H1 (cell line): ENCODE measurements around the gene NCAM1. TPM values are rescaled to one million over a fixed set of nuclear protein-coding genes. Genes with fewer than 3 reads are reported as not detected.

Source experiments
- CTCF ChIA-PET: fragments of 300-600 bp; sonication (Branson Sonifier 250); formaldehyde crosslinking; loops from one replicate; lab custom pipeline; 2021; ENCODE audit not compliant: partially characterized antibody; lab: Charles Lee
- POLR2A ChIA-PET: fragments of 300-600 bp; sonication (Branson Sonifier 250); formaldehyde crosslinking; loops from one replicate; lab custom pipeline; 2021; ENCODE audit warnings: inconsistent platforms; ENCODE audit not compliant: partially characterized antibody; lab: Charles Lee
- DNase-seq, 2 experiments: peaks; one replicate each; pipeline versions ENCODE4 v3.0.0 to v3.0.0-alpha.2; 2010 to 2022; ENCODE audit warnings: low spot score in 2 of 2, low read depth in 1 of 2, mixed read lengths in 1 of 2
- FAIRE-seq: peaks from 2 replicates; lab custom pipeline; 2011; peaks lifted over from hg19 to GRCh38; lab: Jason Lieb, UNC
- H2AFZ ChIP-seq: 2 replicates; pipeline ENCODE4 v1.8.1; 2012; ENCODE audit warnings: low read length, inconsistent platforms
- H2AK5ac ChIP-seq: 2 replicates; pipeline ENCODE4 v1.6.1; 2013; ENCODE audit warnings: low read depth, low read length
- H2BK120ac ChIP-seq: replicated peaks from 2 replicates; pipeline ENCODE3; 2013; ENCODE audit warnings: low read depth, low read length, inconsistent platforms
- H2BK12ac ChIP-seq: 2 replicates; pipeline ENCODE4 v1.6.1; 2013; ENCODE audit warnings: low read depth, low read length
- H2BK15ac ChIP-seq: 2 replicates; pipeline ENCODE4 v1.6.1; 2013; ENCODE audit warnings: low read length
- H2BK20ac ChIP-seq: 2 replicates; pipeline ENCODE4 v1.6.1; 2013; ENCODE audit warnings: low read length
- H2BK5ac ChIP-seq: 2 replicates; pipeline ENCODE4 v1.6.1; 2013; ENCODE audit warnings: low read depth, low read length
- H3K14ac ChIP-seq: 2 replicates; pipeline ENCODE4 v1.6.1; 2013; ENCODE audit warnings: inconsistent platforms; ENCODE audit not compliant: insufficient read length
- H3K18ac ChIP-seq: 2 replicates; pipeline ENCODE4 v1.6.1; 2013; ENCODE audit warnings: low read length; ENCODE audit errors: extremely low read depth
- H3K23ac ChIP-seq: 2 replicates; pipeline ENCODE4 v1.6.1; 2013; ENCODE audit warnings: inconsistent platforms; ENCODE audit not compliant: insufficient read length
- H3K23me2 ChIP-seq: 2 replicates; pipeline ENCODE4 v1.6.1; 2013; ENCODE audit warnings: low read depth, low read length
- H3K27ac ChIP-seq: 2 replicates; pipeline ENCODE4 v1.6.1; 2011; ENCODE audit warnings: low read depth, low read length, inconsistent platforms
- H3K27me3 ChIP-seq, 4 experiments: replicated peaks in 1 of 4; 1 replicate in 1 of 4; 2 replicates in 3 of 4; pipeline versions ENCODE4 v1.6.1 to v1.8.1; 2011 to 2013; ENCODE audit warnings: low read length in 3 of 4, mild to moderate bottlenecking in 3 of 4, inconsistent platforms in 2 of 4, mixed read lengths in 2 of 4, moderate library complexity in 1 of 4; ENCODE audit not compliant: control insufficient read depth in 3 of 4, insufficient read depth in 3 of 4; ENCODE audit errors: extremely low read depth in 1 of 4
- H3K36me3 ChIP-seq, 4 experiments: 2 replicates each; pipeline versions ENCODE4 v1.6.1 to v1.8.1; 2011 to 2013; ENCODE audit warnings: mild to moderate bottlenecking in 4 of 4, low read length in 3 of 4, moderate library complexity in 2 of 4, control low read depth in 1 of 4, inconsistent platforms in 1 of 4; ENCODE audit not compliant: insufficient read depth in 4 of 4, control insufficient read depth in 2 of 4
- H3K4ac ChIP-seq: replicated peaks from 2 replicates; pipeline ENCODE3; 2013; ENCODE audit warnings: low read length, low read depth, mixed read lengths, inconsistent platforms; ENCODE audit not compliant: insufficient read length
- H3K4me1 ChIP-seq, 4 experiments: replicated peaks in 1 of 4; 1 replicate in 1 of 4; 2 replicates in 3 of 4; pipeline versions ENCODE4 v1.6.1 to v1.8.1; 2011 to 2013; ENCODE audit warnings: low read length in 3 of 4, inconsistent platforms in 2 of 4, mixed read lengths in 1 of 4; ENCODE audit not compliant: insufficient read depth in 4 of 4, control insufficient read depth in 3 of 4
- H3K4me2 ChIP-seq, 2 experiments: 2 replicates each; pipeline versions ENCODE4 v1.6.1 to v1.8.1; 2011 to 2013; ENCODE audit warnings: low read depth in 2 of 2, low read length in 2 of 2, control low read depth in 1 of 2, inconsistent platforms in 1 of 2, mild to moderate bottlenecking in 1 of 2; ENCODE audit not compliant: insufficient read depth in 1 of 2
- H3K4me3 ChIP-seq, 4 experiments: fragments of 200-600, 300-600 bp in 1 of 4; sonication (generic), shearing (Covaris generic), sonication (Bioruptor Twin) in 1 of 4; 2 replicates each; pipeline versions ENCODE4 v1.5.1 to v1.8.1; 2011 to 2016; ENCODE audit warnings: low read length in 4 of 4, low read depth in 3 of 4, control low read depth in 2 of 4, inconsistent platforms in 2 of 4, mild to moderate bottlenecking in 2 of 4, mixed read lengths in 1 of 4, moderate library complexity in 1 of 4; ENCODE audit not compliant: insufficient read depth in 2 of 4; ENCODE audit errors: extremely low read depth in 1 of 4
- H3K56ac ChIP-seq: replicated peaks from 2 replicates; pipeline ENCODE3; 2013; ENCODE audit warnings: low read depth, mild to moderate bottlenecking, mixed read lengths, low read length, inconsistent platforms; ENCODE audit not compliant: insufficient read length
- H3K79me1 ChIP-seq: 2 replicates; pipeline ENCODE4 v1.6.1; 2013; ENCODE audit warnings: low read depth, low read length, control low read depth
- H3K79me2 ChIP-seq, 2 experiments: 2 replicates each; pipeline versions ENCODE4 v1.6.1 to v1.8.1; 2012 to 2013; ENCODE audit warnings: low read length in 2 of 2, mild to moderate bottlenecking in 2 of 2, inconsistent platforms in 1 of 2; ENCODE audit not compliant: insufficient read depth in 2 of 2, control insufficient read depth in 1 of 2
- H3K9ac ChIP-seq, 4 experiments: replicated peaks in 1 of 4; 1 replicate in 1 of 4; 2 replicates in 3 of 4; pipeline versions ENCODE4 v1.6.1 to v1.8.1; 2011 to 2013; ENCODE audit warnings: low read depth in 3 of 4, low read length in 3 of 4, control low read depth in 2 of 4, mild to moderate bottlenecking in 2 of 4, moderate library complexity in 2 of 4, inconsistent platforms in 1 of 4; ENCODE audit errors: extremely low read depth in 1 of 4
- H3K9me3 ChIP-seq, 2 experiments: 2 replicates each; pipeline versions ENCODE4 v1.6.1 to v1.8.1; 2012 to 2013; ENCODE audit warnings: mild to moderate bottlenecking in 2 of 2, moderate library complexity in 2 of 2, control low read depth in 1 of 2, inconsistent platforms in 1 of 2, low read depth in 1 of 2, low read length in 1 of 2, mixed read lengths in 1 of 2; ENCODE audit not compliant: insufficient read depth in 2 of 2
- H4K20me1 ChIP-seq, 2 experiments: replicated peaks in 1 of 2; 2 replicates each; pipeline versions ENCODE3 to v1.8.1; 2011 to 2013; ENCODE audit warnings: inconsistent platforms in 2 of 2, low read length in 2 of 2, mild to moderate bottlenecking in 1 of 2; ENCODE audit not compliant: insufficient read depth in 2 of 2, control insufficient read depth in 1 of 2
- H4K5ac ChIP-seq: 2 replicates; pipeline ENCODE4 v1.6.1; 2013; ENCODE audit warnings: low read length, low read depth, mixed read lengths, inconsistent platforms; ENCODE audit not compliant: insufficient read length
- H4K8ac ChIP-seq: 2 replicates; pipeline ENCODE4 v1.8.0; 2013; ENCODE audit warnings: mild to moderate bottlenecking, moderate library complexity, low read length, inconsistent platforms; ENCODE audit not compliant: insufficient read depth; ENCODE audit errors: extremely low read depth
- H4K91ac ChIP-seq: replicated peaks from 2 replicates; pipeline ENCODE3; 2013; ENCODE audit warnings: low read length, mixed read lengths, inconsistent platforms; ENCODE audit not compliant: insufficient read length
- BRCA1 ChIP-seq: IDR thresholded peaks from 2 replicates; pipeline ENCODE4 v1.6.1; 2012; ENCODE audit warnings: low read depth, low read length, improper control_type of control experiment
- CEBPB ChIP-seq: IDR thresholded peaks from 2 replicates; pipeline ENCODE4 v1.6.1; 2012; ENCODE audit warnings: low read depth, low read length
- CTBP2 ChIP-seq: IDR thresholded peaks from 2 replicates; pipeline ENCODE4 v1.7.0; 2011; ENCODE audit warnings: borderline replicate concordance, mild to moderate bottlenecking, moderate library complexity, mixed read lengths, low read length; ENCODE audit not compliant: insufficient read depth, insufficient read length
- CTCF ChIP-seq, 3 experiments: IDR thresholded peaks; 1 replicate in 2 of 3; 2 replicates in 1 of 3; pipeline versions ENCODE4 v1.5.1 to v1.6.1; 2011; ENCODE audit warnings: low read length in 3 of 3, mild to moderate bottlenecking in 3 of 3, inconsistent platforms in 2 of 3, low read depth in 1 of 3, moderate library complexity in 1 of 3; ENCODE audit not compliant: insufficient read depth in 1 of 3; ENCODE audit errors: control extremely low read depth in 1 of 3
- E2F6 ChIP-seq: IDR thresholded peaks from 2 replicates; pipeline ENCODE4 v1.6.1; 2012; ENCODE audit warnings: inconsistent platforms
- MAFK ChIP-seq: IDR thresholded peaks from 2 replicates; pipeline ENCODE4 v1.6.1; 2012; ENCODE audit warnings: low read depth, mild to moderate bottlenecking, improper control_type of control experiment, low read length
- POLR2AphosphoS5 ChIP-seq: IDR thresholded peaks from 2 replicates; pipeline ENCODE4 v1.6.1; 2011; ENCODE audit warnings: low read depth, low read length
- SAP30 ChIP-seq: fragments of 300-600 bp; sonication (generic); IDR thresholded peaks from 2 replicates; pipeline ENCODE4 v1.7.1; 2012; ENCODE audit warnings: low read length, moderate library complexity, mild to moderate bottlenecking, inconsistent platforms; ENCODE audit not compliant: insufficient read depth, insufficient replicate concordance
- SIN3A ChIP-seq, 2 experiments: IDR thresholded peaks in 1 of 2; conservative IDR thresholded peaks in 1 of 2; 2 replicates each; pipeline ENCODE4 v1.6.1; 2011 to 2012; ENCODE audit warnings: low read length in 2 of 2, improper control_type of control experiment in 1 of 2, low read depth in 1 of 2, mild to moderate bottlenecking in 1 of 2
- SIRT6 ChIP-seq: IDR thresholded peaks from one replicate; pipeline ENCODE4 v1.7.1; 2012; ENCODE audit warnings: low read length, inconsistent platforms
- TAF1 ChIP-seq: IDR thresholded peaks from 2 replicates; pipeline ENCODE4 v1.6.1; 2011; ENCODE audit warnings: mild to moderate bottlenecking, low read depth, low read length
- WGBS, 2 experiments: shearing (Covaris generic) in 1 of 2; methylation state at CpG; one replicate each; pipeline versions ENCODE4 v1.1.6 to v1.1.7; 2013 to 2015; ENCODE audit warnings: low lambda C conversion rate in 2 of 2, mixed read lengths in 2 of 2, inconsistent platforms in 1 of 2, low coverage in 1 of 2, missing lambda C conversion rate in 1 of 2; ENCODE audit not compliant: insufficient replicate concordance in 2 of 2, insufficient coverage in 1 of 2, insufficient read length in 1 of 2; ENCODE audit errors: extremely low coverage in 1 of 2, missing lambda C conversion rate in 1 of 2; 5-methylcytosine and 5-hydroxymethylcytosine counted together
- polyA plus RNA-seq, 7 experiments: library from polyadenylated mRNA; depleted of rRNA in 3 of 7; stranded (reverse) in 5 of 7; unstranded in 2 of 7; fragments of >200 nt in 5 of 7; fragments of 200-250 nt in 2 of 7; gene quantifications; 1 replicate in 5 of 7; 2 replicates in 1 of 7; 4 replicates in 1 of 7; pipeline versions ENCODE4 v1.2.1 to v1.2.3, GENCODE V29; 2011 to 2013; ENCODE audit warnings: missing spikeins in 2 of 7, mixed read lengths in 2 of 7
- total RNA-seq: library from RNA; stranded (reverse); fragmentation: NEBNext Ultra II Directional; extraction: Animal tissue kit (Norgen Biotek cat#: 25700); gene quantifications from 2 replicates; pipeline ENCODE4 v1.2.1, GENCODE V29; 2021

NCAM1 gene
- total and polyA plus RNA-seq, 2 of the 8 experiments (the other 6 are each of a cell fraction or from before 2014, with no cell fraction given): 3.1 to 4.3 TPM

DNA sequence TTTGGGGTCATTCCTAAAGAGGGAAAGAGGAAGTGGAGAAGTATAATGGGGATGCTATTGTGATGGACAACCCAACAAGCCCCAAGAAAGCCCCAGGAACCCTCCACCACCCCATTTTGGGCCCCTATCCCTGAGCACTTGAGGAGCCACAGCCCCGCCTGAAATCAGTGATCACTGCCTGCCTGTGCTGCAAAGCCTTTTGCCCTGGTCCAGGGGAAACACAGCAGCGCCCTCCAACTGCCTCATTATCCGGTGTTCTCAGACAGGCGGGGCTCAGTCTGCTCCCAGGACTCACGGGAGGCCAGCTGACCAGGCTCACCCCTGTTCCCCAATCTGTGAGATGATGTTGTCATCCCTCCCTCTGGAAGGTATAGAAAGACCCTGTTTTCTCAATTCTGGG, 308.4 kb downstream of the NCAM1 start:
- Histone ChIP-seq H3K23ac (no peak overlapping the region), H3K23me2 (no peaks in the 10 kb centered on the region), H3K56ac (no peak overlapping the region), H3K18ac (no peak overlapping the region), H3K4me2 (no peak overlapping the region), H3K36me3 (no peaks in the 10 kb centered on the region), H4K91ac (no peak overlapping the region), H2BK120ac (no peak overlapping the region), H3K27ac (no peak overlapping the region), H3K14ac (no peak overlapping the region), H4K20me1 (no peaks in the 10 kb centered on the region), H2BK15ac (no peak overlapping the region), H3K4me1 (peaks cover 0 to 3% (median 0%) of the 10 kb centered on the region in 4 experiments; a peak in 1 of 7 replicates), H3K79me2 (no peaks in the 10 kb centered on the region), H4K5ac (no peak overlapping the region), H2BK20ac (no peak overlapping the region), H3K4ac (no peak overlapping the region), H2BK5ac (no peak overlapping the region), H3K79me1 (no peaks in the 10 kb centered on the region), H3K4me3 (no peak overlapping the region), H4K8ac (no peak overlapping the region), H3K9ac (no peak overlapping the region), H2AK5ac (no peak overlapping the region), H2BK12ac (no peak overlapping the region), H3K27me3 (no peaks in the 10 kb centered on the region), H3K9me3 (no peaks in the 10 kb centered on the region), H2AFZ (no peak overlapping the region)
- CTCF ChIA-PET: interaction anchor here (1.4 to 1.5 kb wide), 2 partner anchors 21 to 699 kb away, joined by 3 read pairs; no protein-coding TSS in a partner anchor
- no peak for DNase-seq
- no peak for FAIRE-seq
- POLR2A ChIA-PET: no interaction called here
- WGBS, 2 experiments: 89% methylated on average over 5 of the region's 5 CpGs; no CpG with 5 or more reads in 1 of the 2 experiments
- TF ChIP-seq SAP30 (no peak), BRCA1 (no peak), CEBPB (no peak), SIRT6 (no peak), TAF1 (no peak), CTCF (IDR thresholded peaks at IDR 0.05; ENCODE audit: control extremely low read depth in 1 of 3, insufficient read depth in 1 of 3, low read depth in 1 of 3, low read length in 3 of 3) (no peak), SIN3A (conservative IDR thresholded peaks at IDR 0.05 in 1 of 2, IDR thresholded peaks at IDR 0.05 in 1 of 2; ENCODE audit: low read depth in 1 of 2, low read length in 2 of 2) (no peak), POLR2AphosphoS5 (no peak), E2F6 (no peak), CTBP2 (no peak), MAFK (no peak)
